GM19372 (cell line): ENCODE results near the gene ADD1.
A peak's percentile ranks its signal among the peaks of the same experiment; 100 is the strongest.
"Not testable (repeated sequence)": the region's sequence is repeated elsewhere in the genome, so short reads cannot be mapped to it uniquely, and the experiment has no call there.

ENCODE experiments used
- ATAC-seq: cut with Tn5 transposase; IDR thresholded peaks from one replicate; pipeline ENCODE4 v1.9.1; 2021; ENCODE audit warnings: mild to moderate bottlenecking, low read depth, moderate library complexity; ENCODE audit not compliant: unreplicated experiment

ADD1 gene

DNA sequence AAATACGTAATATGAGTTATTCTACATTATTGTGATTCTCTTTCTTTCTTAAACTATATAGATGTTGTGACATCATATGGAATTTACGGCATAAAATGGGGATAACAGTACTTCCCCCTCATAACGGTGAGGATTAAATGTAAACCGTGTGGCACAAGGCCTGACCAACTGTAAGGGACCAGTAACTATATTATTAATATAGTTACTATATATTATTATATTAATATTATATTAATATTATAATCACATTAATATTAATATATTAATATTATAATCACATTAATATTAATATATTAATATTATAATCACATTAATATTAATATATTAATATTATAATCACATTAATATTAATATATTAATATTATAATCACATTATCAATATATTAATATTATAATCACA, 116.8 kb downstream of the ADD1 start:
- not testable (repeated sequence) for ATAC-seq

DNA sequence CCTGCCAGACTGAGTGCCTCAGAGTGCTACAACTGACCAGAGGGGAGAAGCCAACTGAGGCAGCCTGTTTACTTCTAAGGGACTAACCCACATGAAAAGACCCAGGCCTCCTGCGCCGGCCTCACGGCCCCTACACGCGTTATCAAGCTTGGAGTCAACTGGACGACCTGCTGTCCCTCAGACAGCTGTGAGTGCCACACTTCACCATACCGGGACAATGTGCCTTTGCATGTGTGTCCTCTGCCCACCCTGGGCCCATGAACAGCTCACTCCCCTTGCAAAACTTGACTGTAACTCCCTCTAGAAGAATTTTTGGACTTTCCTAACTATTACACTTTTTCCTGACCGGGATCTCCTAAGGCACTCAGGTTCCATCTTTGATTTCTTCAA, 117.8 kb downstream of the ADD1 start:
- ATAC-seq = no peak

DNA sequence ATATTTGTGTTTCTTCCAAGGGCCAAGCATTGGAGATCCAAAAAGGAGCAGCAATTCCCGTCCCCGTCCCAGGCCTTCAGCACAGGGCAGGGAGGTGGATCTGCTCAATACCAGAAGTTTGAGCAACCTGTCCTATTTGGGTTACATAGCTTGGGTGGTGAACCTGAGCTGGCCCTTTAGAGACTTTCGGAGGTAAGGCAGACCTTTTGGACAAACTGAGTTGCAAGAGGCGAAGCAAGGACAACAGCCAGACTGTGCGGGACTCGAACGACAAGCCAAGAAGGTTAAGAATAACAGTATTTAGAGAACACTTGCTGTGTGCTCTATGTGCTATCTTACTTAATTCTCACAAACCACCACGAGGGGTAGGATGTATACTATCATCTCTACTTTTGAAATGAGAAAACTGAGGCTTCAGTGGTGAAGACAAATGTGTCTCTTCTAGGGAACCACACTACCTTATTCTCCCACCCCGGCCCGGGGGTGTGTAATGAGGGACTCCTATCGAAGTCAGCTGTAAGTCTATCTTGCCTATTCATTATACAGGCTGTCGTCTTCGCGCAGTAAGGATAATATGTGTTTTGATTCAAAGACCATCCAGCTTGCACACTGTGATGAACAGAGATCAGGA, 118.3 kb downstream of the ADD1 start:
- ATAC-seq = no peak

DNA sequence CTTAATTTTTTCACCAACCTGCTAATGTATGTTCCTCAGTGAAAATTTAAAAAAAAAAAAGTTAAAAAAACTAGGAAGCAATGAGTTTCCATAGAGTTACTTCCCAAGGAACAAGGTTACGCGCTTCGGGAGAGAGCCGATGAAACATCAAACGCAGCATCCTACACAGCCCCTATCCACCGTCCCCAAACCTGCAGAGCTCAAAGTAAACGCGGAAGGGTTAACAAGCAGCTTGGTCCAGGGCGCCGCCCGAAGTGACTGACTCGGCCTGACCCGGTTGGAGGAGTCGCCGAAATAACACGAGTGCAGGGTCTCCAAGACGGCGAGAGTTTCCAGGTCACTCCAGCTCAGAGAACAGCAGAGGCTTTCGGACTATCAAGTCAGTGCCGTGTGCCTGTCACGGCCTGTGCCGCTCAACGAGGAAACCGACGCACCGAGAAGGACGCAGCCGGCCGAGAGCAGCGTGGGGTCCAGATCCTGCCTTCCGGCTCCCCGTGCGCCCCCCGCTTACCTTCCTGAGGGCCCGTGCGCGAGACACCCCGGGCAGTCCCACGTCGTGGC, 119.0 kb downstream of the ADD1 start:
- ATAC-seq = peak; percentile 22

DNA sequence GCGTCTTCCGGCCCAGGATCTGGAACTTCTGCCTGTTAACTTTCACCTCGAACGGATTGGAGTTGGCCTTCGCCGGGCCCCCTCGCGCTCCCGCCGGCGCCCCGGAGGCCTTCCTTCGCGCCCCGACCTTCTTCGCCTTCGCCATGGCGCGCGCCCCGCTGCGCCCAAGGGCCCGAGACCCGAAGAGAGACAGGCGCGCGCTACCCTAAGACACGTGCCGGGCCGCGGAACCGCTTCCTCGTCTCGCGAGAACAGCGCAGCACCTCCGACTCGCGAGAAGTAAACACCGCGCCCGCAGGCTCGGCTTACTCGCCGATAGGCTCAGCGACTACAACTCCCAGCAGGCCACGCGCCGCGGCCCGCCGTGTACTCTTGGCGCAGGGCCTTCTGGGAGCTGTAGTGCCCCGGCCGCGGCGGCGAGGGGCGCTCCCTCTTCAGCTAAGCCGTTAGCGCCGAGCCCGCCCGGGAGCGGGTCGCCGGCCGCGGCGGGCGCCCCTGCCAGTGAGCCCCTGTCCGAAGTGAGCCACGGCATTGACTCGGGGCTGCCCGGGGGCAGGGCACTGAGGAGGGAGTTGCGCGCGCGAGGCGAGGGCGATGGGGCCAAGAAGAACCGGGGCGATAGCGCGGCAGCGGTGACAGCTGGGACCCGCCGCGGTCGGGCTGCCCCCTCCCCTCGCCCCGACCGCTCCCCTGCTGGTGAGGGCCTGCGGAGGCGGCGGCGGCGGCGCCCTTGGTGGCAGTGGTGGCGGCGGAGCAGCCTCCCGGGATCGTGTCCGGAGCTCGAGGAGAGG, 119.7 kb downstream of the ADD1 start, which contains the start of the genes GRK4 and NOP14:
TSS of gene GRK4 (plus strand) at position 397 of the 791 bp plus-strand sequence. CDS start 500 bp downstream, outside the sequence.
TSS of gene NOP14 (minus strand) at position 232 of the 791 bp plus-strand sequence. CDS start at position 145, 87 bp downstream.
- peak; percentile 88 for ATAC-seq

DNA sequence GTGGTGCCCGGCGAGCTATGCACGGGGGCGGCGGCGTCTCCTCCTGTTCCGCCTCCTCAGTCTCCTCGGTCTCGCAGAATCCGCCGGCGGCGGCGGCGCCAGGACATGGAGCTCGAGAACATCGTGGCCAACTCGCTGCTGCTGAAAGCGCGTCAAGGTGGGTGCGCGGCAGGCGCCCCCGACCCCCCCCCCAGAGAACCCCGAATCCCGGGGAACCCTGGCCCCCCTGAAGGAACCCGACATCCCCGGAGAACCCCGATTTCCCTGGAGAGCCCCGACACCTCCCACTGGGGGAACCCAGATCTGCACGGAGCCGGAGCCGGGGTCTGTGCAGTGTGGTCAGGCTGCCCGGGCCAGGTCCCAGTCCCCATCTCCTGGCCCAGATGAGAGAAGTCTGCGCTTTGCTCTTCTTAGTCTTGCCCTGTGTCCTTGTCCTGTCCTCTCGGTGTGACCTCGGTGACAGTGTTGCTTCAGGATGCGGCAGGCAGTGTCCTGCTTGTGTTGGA, 120.4 kb downstream of the ADD1 start:
- no peak for ATAC-seq

DNA sequence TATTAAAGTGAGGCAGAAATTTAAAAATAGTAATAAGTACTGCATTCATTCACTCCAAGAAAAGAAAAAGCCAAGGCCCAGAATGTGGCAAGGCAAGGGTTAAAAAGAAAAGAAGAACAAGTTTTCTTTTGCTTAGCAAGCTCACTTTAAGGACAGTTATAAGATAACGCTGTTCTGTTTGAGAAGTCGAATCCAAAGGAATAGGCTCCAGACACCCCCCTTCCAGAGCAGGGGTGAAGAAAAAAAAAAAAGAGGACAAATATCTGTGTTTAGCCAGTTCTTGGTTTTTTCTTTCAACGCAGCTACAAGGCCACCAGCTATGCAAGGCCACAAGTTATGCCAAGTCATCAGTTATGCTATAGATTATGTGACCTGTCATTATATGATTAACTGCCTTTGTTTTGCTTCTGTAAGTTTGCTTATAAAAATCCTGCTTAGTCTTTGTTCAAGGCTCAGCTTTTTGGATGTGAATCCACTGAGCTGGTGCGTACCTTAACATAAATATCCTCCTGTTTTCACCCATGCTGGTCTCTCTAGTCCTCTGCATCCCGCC, 121.1 kb downstream of the ADD1 start:
- ATAC-seq = no peak

DNA sequence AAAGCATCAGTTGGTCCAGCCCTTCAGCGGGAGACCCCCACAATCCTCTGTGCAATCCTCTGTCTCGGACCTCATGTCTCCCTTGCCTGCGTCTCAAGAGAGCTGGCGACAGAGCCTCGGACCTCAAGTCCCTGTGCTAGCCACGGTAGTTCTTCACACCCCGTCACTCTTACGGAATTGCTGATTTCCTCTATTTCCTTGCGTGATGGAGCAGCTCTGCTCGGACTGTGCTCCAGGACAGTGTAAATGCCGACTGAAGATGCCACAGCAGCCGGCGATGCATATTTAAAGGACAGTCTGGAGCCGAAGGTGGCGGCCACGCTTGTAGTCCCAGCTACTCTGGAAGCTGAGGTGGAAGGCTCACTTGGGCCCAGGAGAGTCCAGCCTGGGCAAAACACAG, 121.6 kb downstream of the ADD1 start:
- ATAC-seq = no peak

DNA sequence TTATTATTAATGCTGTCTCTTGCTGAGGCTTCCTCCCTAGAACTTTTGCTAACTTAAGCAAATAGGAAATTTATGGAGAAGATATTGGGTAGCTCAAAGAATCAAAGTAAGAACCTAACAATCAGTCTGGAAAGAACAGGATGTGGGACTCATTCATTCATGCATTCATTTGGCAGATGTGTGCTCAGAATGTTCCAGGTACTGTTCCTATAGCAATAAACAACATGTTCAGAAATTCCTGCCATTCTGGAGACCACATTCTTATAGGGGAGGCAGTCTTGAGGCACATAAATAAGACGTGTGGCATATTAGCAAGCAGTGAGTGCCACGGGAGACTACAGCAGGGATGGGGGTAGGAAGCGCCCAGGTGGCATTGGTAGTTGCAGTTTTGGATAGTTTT, 124.7 kb downstream of the ADD1 start:
- no peak for ATAC-seq

DNA sequence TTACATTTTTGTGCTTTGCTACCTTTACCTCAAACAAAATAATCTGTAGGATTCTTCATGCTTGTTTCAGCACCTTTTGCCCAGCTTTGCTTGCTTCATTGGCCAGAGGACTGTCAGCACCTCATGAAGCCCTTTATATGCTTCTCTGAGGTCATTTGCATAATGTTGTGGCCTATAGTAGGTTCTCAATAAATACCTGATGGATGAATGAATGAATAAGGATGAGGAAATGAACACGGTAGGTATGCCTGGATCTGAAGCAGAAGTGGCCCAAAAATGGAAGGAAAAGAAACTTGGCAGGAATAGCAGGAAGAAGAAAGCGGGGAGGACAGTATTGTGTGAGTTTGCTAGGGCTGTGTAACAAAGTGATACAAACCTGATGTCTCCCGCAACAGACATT, 127.6 kb downstream of the ADD1 start:
- ATAC-seq = no peak

DNA sequence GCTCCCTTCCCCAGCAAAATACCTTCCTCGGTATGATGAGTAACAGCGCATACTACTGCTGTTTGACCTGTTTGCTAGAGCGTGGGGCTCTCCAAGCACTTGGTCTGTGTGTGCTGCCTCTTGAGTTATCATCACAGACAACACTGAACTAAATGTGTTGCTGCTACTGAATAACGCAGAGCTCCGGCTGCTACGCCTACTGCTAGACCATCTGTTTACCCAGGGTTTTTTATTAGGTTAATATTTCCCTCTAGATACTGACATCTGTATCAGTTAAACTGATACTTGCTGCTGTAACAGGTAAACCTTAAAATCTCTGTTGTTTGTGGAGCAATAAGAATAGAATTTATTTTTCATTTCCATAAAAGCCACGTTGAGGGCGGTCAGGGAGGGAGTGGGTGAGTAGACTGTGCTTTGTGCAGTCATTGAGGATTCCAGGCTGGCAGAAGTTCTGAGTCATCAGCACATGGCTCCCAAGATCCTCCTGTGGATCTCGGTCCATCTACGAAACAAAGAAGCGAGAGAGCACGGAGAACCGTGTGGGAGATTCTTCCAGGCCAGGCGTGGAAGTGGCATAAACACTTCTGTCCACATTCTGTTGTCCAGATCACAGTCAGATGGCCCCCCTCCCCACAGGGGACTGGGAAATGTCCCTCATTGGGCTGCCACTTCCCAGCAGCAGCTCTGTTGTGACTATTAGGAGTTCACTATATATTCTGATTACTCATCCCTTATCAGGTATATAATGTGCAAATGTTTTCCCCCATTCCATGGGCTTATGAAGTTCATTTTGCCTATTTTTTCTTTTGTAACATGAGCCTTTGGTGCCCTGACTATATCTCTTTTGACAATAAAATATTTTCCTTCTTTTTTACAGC, 133.8 kb downstream of the ADD1 start:
- no peak for ATAC-seq
